Mesenchymal stem cell (in vitro differentiated cells and primary cell): Measurements from ENCODE around the gene DPM3. TPM values are rescaled to one million over a fixed set of nuclear protein-coding genes. Genes with fewer than 3 reads are reported as not detected.
"Not testable (repeated sequence)": the region's sequence is repeated elsewhere in the genome, so short reads cannot be mapped to it uniquely, and the experiment has no call there.

Experiments
- DNase-seq: peaks from one replicate; pipeline ENCODE4 v3.0.0-alpha.2; 2013
- H2AFZ ChIP-seq: one replicate; pipeline ENCODE4 v1.6.1; 2013; ENCODE audit warnings: low read depth, mild to moderate bottlenecking, control low read depth, inconsistent platforms, low read length, moderate library complexity
- H2AK5ac ChIP-seq: 2 replicates; pipeline ENCODE4 v1.6.1; 2013; ENCODE audit warnings: low read length, moderate library complexity, mild to moderate bottlenecking, inconsistent platforms; ENCODE audit not compliant: severe bottlenecking
- H2BK120ac ChIP-seq: one replicate; pipeline ENCODE4 v1.6.1; 2013; ENCODE audit warnings: low read depth, mild to moderate bottlenecking, inconsistent platforms, low read length, moderate library complexity
- H2BK12ac ChIP-seq, 2 experiments: one replicate each; pipeline ENCODE4 v1.6.1; 2013; ENCODE audit warnings: inconsistent platforms in 2 of 2, low read length in 2 of 2, mild to moderate bottlenecking in 2 of 2, moderate library complexity in 2 of 2, control low read depth in 1 of 2
- H2BK15ac ChIP-seq: one replicate; pipeline ENCODE4 v1.6.1; 2013; ENCODE audit warnings: mild to moderate bottlenecking, low read depth, inconsistent platforms; ENCODE audit not compliant: poor library complexity, severe bottlenecking
- H2BK5ac ChIP-seq: 2 replicates; pipeline ENCODE4 v1.6.1; 2013; ENCODE audit warnings: low read depth, mild to moderate bottlenecking, low read length, control low read depth, inconsistent platforms; ENCODE audit not compliant: poor library complexity, severe bottlenecking
- H3K14ac ChIP-seq, 2 experiments: one replicate each; pipeline ENCODE4 v1.6.1; 2013; ENCODE audit warnings: inconsistent platforms in 2 of 2, low read length in 2 of 2, control low read depth in 1 of 2, mild to moderate bottlenecking in 1 of 2, moderate library complexity in 1 of 2
- H3K18ac ChIP-seq, 2 experiments: one replicate each; pipeline ENCODE4 v1.6.1; 2013; ENCODE audit warnings: inconsistent platforms in 2 of 2, low read length in 2 of 2, control low read depth in 1 of 2, low read depth in 1 of 2, mild to moderate bottlenecking in 1 of 2
- H3K23ac ChIP-seq, 2 experiments: one replicate each; pipeline ENCODE4 v1.6.1; 2013; ENCODE audit warnings: inconsistent platforms in 2 of 2, low read length in 2 of 2, mild to moderate bottlenecking in 2 of 2, moderate library complexity in 2 of 2, control low read depth in 1 of 2
- H3K27ac ChIP-seq: 2 replicates; pipeline ENCODE4 v1.5.1; 2013; ENCODE audit warnings: mild to moderate bottlenecking, moderate library complexity, low read length, control low read depth, inconsistent platforms; ENCODE audit not compliant: poor library complexity, severe bottlenecking
- H3K27me3 ChIP-seq, 2 experiments: 2 replicates each; pipeline versions ENCODE4 v1.6.1 to v1.7.0; 2013; ENCODE audit warnings: low read length in 2 of 2, mild to moderate bottlenecking in 2 of 2, moderate library complexity in 2 of 2, control low read depth in 1 of 2, inconsistent platforms in 1 of 2; ENCODE audit not compliant: control insufficient read depth in 1 of 2, insufficient read depth in 1 of 2
- H3K36me3 ChIP-seq, 2 experiments: 2 replicates each; pipeline versions ENCODE4 v1.6.1 to v1.7.0; 2013; ENCODE audit warnings: low read length in 2 of 2, control low read depth in 1 of 2, inconsistent platforms in 1 of 2, low read depth in 1 of 2, mild to moderate bottlenecking in 1 of 2; ENCODE audit not compliant: insufficient read depth in 2 of 2, control insufficient read depth in 1 of 2
- H3K4ac ChIP-seq, 2 experiments: one replicate each; pipeline ENCODE4 v1.6.1; 2013; ENCODE audit warnings: inconsistent platforms in 2 of 2, low read length in 2 of 2, mild to moderate bottlenecking in 2 of 2, moderate library complexity in 2 of 2, control low read depth in 1 of 2, low read depth in 1 of 2
- H3K4me1 ChIP-seq: 2 replicates; pipeline ENCODE4 v1.6.1; 2013; ENCODE audit warnings: low read depth, low read length, control low read depth; ENCODE audit not compliant: control insufficient read depth, insufficient read depth
- H3K4me2 ChIP-seq: 2 replicates; pipeline ENCODE4 v1.6.1; 2013; ENCODE audit warnings: low read length, mild to moderate bottlenecking, inconsistent platforms; ENCODE audit not compliant: poor library complexity, severe bottlenecking
- H3K4me3 ChIP-seq, 2 experiments: 2 replicates each; pipeline versions ENCODE4 v1.5.1 to v1.7.0; 2013; ENCODE audit warnings: low read length in 2 of 2, mild to moderate bottlenecking in 2 of 2, control low read depth in 1 of 2, low read depth in 1 of 2; ENCODE audit not compliant: insufficient read depth in 1 of 2
- H3K79me1 ChIP-seq: replicated peaks from 2 replicates; pipeline ENCODE4 v1.6.1; 2013; ENCODE audit warnings: mild to moderate bottlenecking, control low read depth, low read length, inconsistent platforms; ENCODE audit not compliant: poor library complexity, severe bottlenecking
- H3K9ac ChIP-seq: 2 replicates; pipeline ENCODE4 v1.7.0; 2013; ENCODE audit warnings: mild to moderate bottlenecking, low read length, moderate library complexity
- H3K9me3 ChIP-seq: 2 replicates; pipeline ENCODE4 v1.7.0; 2013; ENCODE audit warnings: mild to moderate bottlenecking, low read length; ENCODE audit not compliant: control insufficient read depth
- H4K8ac ChIP-seq: one replicate; pipeline ENCODE4 v1.6.1; 2013; ENCODE audit warnings: inconsistent platforms, mild to moderate bottlenecking, low read length, moderate library complexity
- H4K91ac ChIP-seq: one replicate; pipeline ENCODE4 v1.6.1; 2013; ENCODE audit warnings: mild to moderate bottlenecking, low read length, inconsistent platforms
- WGBS: methylation state at CpG from one replicate; pipeline ENCODE4 v1.1.7; 2013; ENCODE audit warnings: mixed read lengths; 5-methylcytosine and 5-hydroxymethylcytosine counted together
- polyA plus RNA-seq, 2 experiments: library from polyadenylated mRNA; stranded (reverse); fragments of 200-250 nt; gene quantifications; one replicate each; pipeline ENCODE4 v1.2.3, GENCODE V29; 2013

Gene DPM3, protein sequence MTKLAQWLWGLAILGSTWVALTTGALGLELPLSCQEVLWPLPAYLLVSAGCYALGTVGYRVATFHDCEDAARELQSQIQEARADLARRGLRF
- 176 TPM for polyA plus RNA-seq (2013, experiment 1 of 2)
- polyA plus RNA-seq (2013, experiment 2 of 2), result 182 TPM

GRCh38 chr1:155139895-155140629 lies at the start of gene DPM3:
TSS of gene DPM3 (minus strand) at chr1:155140531. CDS start at chr1:155140240, 291 bp downstream.
- Histone ChIP-seq H3K9me3 (no peaks in the 10 kb centered on the region), H3K4me3 (peak within 1 kb of the TSS; percentile 70 to 100), H3K23ac (peak within 1 kb of the TSS in 1 of 2 experiments; percentile 97), H3K79me1 (peaks cover 12% of the 10 kb centered on the region), H2BK12ac (peak within 1 kb of the TSS; percentile 21 to 69), H3K14ac (peak within 1 kb of the TSS in 1 of 2 experiments; percentile 41), H3K4me1 (peaks cover 17% of the 10 kb centered on the region), H3K4ac (peak within 1 kb of the TSS in 1 of 2 experiments; percentile 77), H2AK5ac (no peak within 1 kb of the TSS), H4K8ac (peak within 1 kb of the TSS; percentile 99), H2BK5ac (peak within 1 kb of the TSS; percentile 84), H3K4me2 (peak within 1 kb of the TSS; percentile 75), H3K27ac (peak within 1 kb of the TSS; percentile 83), H2BK15ac (no peak within 1 kb of the TSS), H2AFZ (peak within 1 kb of the TSS; percentile 85), H3K36me3 (peaks cover 9 to 15% of the 10 kb centered on the region in 2 experiments), H4K91ac (peak within 1 kb of the TSS; percentile 80), H2BK120ac (peak within 1 kb of the TSS; percentile 23), H3K18ac (peak within 1 kb of the TSS; percentile 84 to 85), H3K27me3 (peaks cover 0 to 4% of the 10 kb centered on the region in 2 experiments), H3K9ac (peak within 1 kb of the TSS; percentile 97)
- DNase-seq, result peak; percentile 86
- under 1% methylated on average over 42 of the region's 42 CpGs for WGBS

DNA sequence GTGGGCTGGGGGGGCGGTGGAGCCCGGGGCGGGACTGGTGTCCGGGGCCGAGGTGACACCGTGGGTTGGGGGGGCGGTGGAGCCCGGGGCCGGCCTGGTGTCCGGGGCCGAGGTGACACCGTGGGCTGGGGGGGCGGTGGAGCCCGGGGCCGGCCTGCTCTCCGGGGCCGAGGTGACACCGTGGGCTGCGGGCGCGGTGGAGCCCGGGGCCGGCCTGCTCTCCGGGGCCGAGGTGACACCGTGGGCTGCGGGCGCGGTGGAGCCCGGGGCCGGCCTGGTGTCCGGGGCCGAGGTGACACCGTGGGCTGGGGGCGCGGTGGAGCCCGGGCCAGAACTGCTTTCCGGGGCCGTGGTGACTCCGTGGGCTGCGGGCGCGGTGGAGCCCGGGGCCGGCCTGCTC lies 49.6 kb upstream of the DPM3 start:
- H3K79me1 ChIP-seq, H3K27ac ChIP-seq, H2BK5ac ChIP-seq, H3K23ac ChIP-seq, H4K91ac ChIP-seq, H3K4me3 ChIP-seq, H3K18ac ChIP-seq, H3K9me3 ChIP-seq, H2AFZ ChIP-seq, H3K14ac ChIP-seq, H2BK120ac ChIP-seq, H2BK15ac ChIP-seq, DNase-seq, H2AK5ac ChIP-seq, H3K9ac ChIP-seq, H3K4me2 ChIP-seq, H2BK12ac ChIP-seq, H4K8ac ChIP-seq, H3K36me3 ChIP-seq, H3K27me3 ChIP-seq, H3K4ac ChIP-seq: not testable (repeated sequence)
- WGBS, result over 99% methylated on average over 12 of the region's 45 CpGs
- peaks cover 36% of the 10 kb centered on the region for H3K4me1 ChIP-seq

DNA sequence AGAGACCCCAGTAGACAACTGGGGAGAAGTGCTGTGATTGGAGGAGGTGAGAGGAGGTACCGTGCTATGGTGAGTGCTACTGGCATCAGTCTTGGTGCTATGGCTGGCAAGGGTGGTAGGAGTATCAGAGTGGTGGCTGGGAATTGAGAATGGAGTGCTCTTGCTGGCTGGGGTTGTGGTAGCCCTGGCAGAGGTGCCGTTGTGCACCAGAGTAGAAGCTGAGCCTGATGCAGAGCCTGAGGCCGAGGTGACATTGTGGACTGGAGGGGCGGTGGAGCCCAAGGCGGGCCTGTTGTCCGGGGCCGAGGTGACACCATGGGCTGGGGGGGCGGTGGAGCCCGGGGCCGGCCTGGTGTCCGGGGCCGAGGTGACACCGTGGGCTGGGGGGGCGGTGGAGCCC lies 47.9 kb upstream of the DPM3 start:
- no peak overlapping the region for H3K27ac ChIP-seq
- H2AK5ac ChIP-seq, result no peak overlapping the region
- no peak overlapping the region for H4K91ac ChIP-seq
- H2AFZ ChIP-seq, result no peak overlapping the region
- H3K27me3 ChIP-seq, result no peaks in the 10 kb centered on the region
- H3K4me2 ChIP-seq, result no peak overlapping the region
- no peaks in the 10 kb centered on the region for H3K9me3 ChIP-seq
- H3K23ac ChIP-seq, result no peak overlapping the region
- no peaks in the 10 kb centered on the region for H3K79me1 ChIP-seq
- H3K4me3 ChIP-seq, result no peak overlapping the region
- no peak overlapping the region for H3K4ac ChIP-seq
- DNase-seq, result no peak
- H3K9ac ChIP-seq, result no peak overlapping the region
- WGBS, result 93% methylated on average over 11 of the region's 14 CpGs
- no peak overlapping the region for H2BK12ac ChIP-seq
- no peak overlapping the region for H2BK120ac ChIP-seq
- H3K14ac ChIP-seq, result no peak overlapping the region
- no peak overlapping the region for H2BK15ac ChIP-seq
- no peak overlapping the region for H4K8ac ChIP-seq
- no peak overlapping the region for H3K18ac ChIP-seq
- H2BK5ac ChIP-seq, result no peak overlapping the region
- peaks cover 27% of the 10 kb centered on the region for H3K4me1 ChIP-seq
- peaks cover 8 to 24% of the 10 kb centered on the region in 2 experiments for H3K36me3 ChIP-seq

- no peak overlapping the region for H2BK120ac ChIP-seq
- H3K23ac ChIP-seq, result no peak overlapping the region
- H3K36me3 ChIP-seq, result peaks cover 8 to 26% of the 10 kb centered on the region in 2 experiments
- H3K14ac ChIP-seq, result no peak overlapping the region
- H2AFZ ChIP-seq, result no peak overlapping the region
- H3K4me2 ChIP-seq, result no peak overlapping the region
- no peaks in the 10 kb centered on the region for H3K27me3 ChIP-seq
- H3K27ac ChIP-seq, result no peak overlapping the region
- no peaks in the 10 kb centered on the region for H3K9me3 ChIP-seq
- H3K4me1 ChIP-seq, result peaks cover 20% of the 10 kb centered on the region
- WGBS, result 88% methylated on average over 16 of the region's 16 CpGs
- no peak overlapping the region for H4K8ac ChIP-seq
- H2BK15ac ChIP-seq, result no peak overlapping the region
- H3K4ac ChIP-seq, result no peak overlapping the region
- H2BK5ac ChIP-seq, result no peak overlapping the region
- no peak for DNase-seq
- no peak overlapping the region for H3K4me3 ChIP-seq
- H3K18ac ChIP-seq, result no peak overlapping the region
- no peak overlapping the region for H2BK12ac ChIP-seq
- no peak overlapping the region for H4K91ac ChIP-seq
- no peak overlapping the region for H3K9ac ChIP-seq
- no peaks in the 10 kb centered on the region for H3K79me1 ChIP-seq
- H2AK5ac ChIP-seq, result no peak overlapping the region
Measured at GRCh38 chr1:155187456-155187891, 47.1 kb upstream of the DPM3 start.
